WTC11 (cell line): Measurements from ENCODE around the gene COL11A1. TPM values are rescaled to one million over a fixed set of nuclear protein-coding genes. Genes with fewer than 3 reads are reported as not detected.

Experiments
- ATAC-seq: fragments of 200-7000 bp; cut with Tn5 transposase; 2 replicates; pipeline ENCODE4 v1.10.0; 2021; ENCODE audit warnings: mild to moderate bottlenecking, moderate library complexity
- CTCF ChIA-PET: fragments of 300-600 bp; sonication (Branson Sonifier 250); formaldehyde crosslinking; loops from one replicate; lab custom pipeline; 2021; ENCODE audit warnings: antibody characterized with exemption; lab: Charles Lee
- POLR2A ChIA-PET: fragments of 350-600 bp; sonication (Branson Sonifier 250); formaldehyde crosslinking; loops from one replicate; lab custom pipeline; 2021; ENCODE audit warnings: antibody characterized with exemption; lab: Charles Lee
- DNase-seq: peaks from one replicate; pipeline ENCODE4 v3.0.0; 2021; ENCODE audit warnings: low spot score
- H3K27ac Mint-ChIP-seq: 2 replicates; pipeline ENCODE4 v1.8.0; 2021; ENCODE audit warnings: mixed read lengths
- H3K27me3 Mint-ChIP-seq: 2 replicates; pipeline ENCODE4 v1.8.0; 2021; ENCODE audit warnings: low read depth, mild to moderate bottlenecking, moderate library complexity, mixed read lengths
- H3K36me3 Mint-ChIP-seq: 2 replicates; pipeline ENCODE4 v1.8.0; 2021; ENCODE audit warnings: mixed read lengths
- H3K4me1 Mint-ChIP-seq: 2 replicates; pipeline ENCODE4 v1.8.0; 2022; ENCODE audit warnings: mixed read lengths
- H3K4me3 Mint-ChIP-seq: 2 replicates; pipeline ENCODE4 v1.8.0; 2021; ENCODE audit warnings: mild to moderate bottlenecking, moderate library complexity, mixed read lengths
- H3K9me3 Mint-ChIP-seq: 2 replicates; pipeline ENCODE4 v1.8.0; 2021; ENCODE audit warnings: mixed read lengths
- ELF4 ChIP-seq: sonication (generic); formaldehyde crosslinking; IDR thresholded peaks from 2 replicates; pipeline ENCODE4 v1.8.1; 2022; ENCODE audit warnings: low read depth, mild to moderate bottlenecking, moderate library complexity, missing genetic modification reagents
- EMX1 ChIP-seq: fragments of 250-450 bp; sonication (Bioruptor Pico); IDR thresholded peaks from 2 replicates; pipeline ENCODE4 v1.8.0; 2021; ENCODE audit warnings: mild to moderate bottlenecking
- ETV6 ChIP-seq: sonication (generic); formaldehyde crosslinking; IDR thresholded peaks from 2 replicates; pipeline ENCODE4 v1.8.1; 2022; ENCODE audit warnings: mild to moderate bottlenecking, missing genetic modification reagents
- JUN ChIP-seq: sonication (generic); formaldehyde crosslinking; IDR thresholded peaks from 2 replicates; pipeline ENCODE4 v1.8.0; 2023; ENCODE audit warnings: mild to moderate bottlenecking, missing genetic modification reagents
- NR2C2 ChIP-seq: sonication (generic); formaldehyde crosslinking; IDR thresholded peaks from 2 replicates; pipeline ENCODE4 v1.8.0; 2022; ENCODE audit warnings: mild to moderate bottlenecking, missing genetic modification reagents
- OVOL2 ChIP-seq: fragments of 250-450 bp; sonication (Bioruptor Pico); IDR thresholded peaks from 2 replicates; pipeline ENCODE4 v1.9.0; 2021; ENCODE audit warnings: mild to moderate bottlenecking, borderline replicate concordance
- ZNF317 ChIP-seq: sonication (generic); formaldehyde crosslinking; IDR thresholded peaks from 2 replicates; pipeline ENCODE4 v1.8.1; 2023; ENCODE audit warnings: low read depth, mild to moderate bottlenecking, moderate library complexity, missing genetic modification reagents, borderline replicate concordance
- ZNF416 ChIP-seq: fragments of 250-450 bp; sonication (Bioruptor Pico); IDR thresholded peaks from 2 replicates; pipeline ENCODE4 v1.9.0; 2021; ENCODE audit warnings: mild to moderate bottlenecking, inconsistent platforms
- ZNF423 ChIP-seq: fragments of 250-450 bp; sonication (Bioruptor Pico); IDR thresholded peaks from 2 replicates; pipeline ENCODE4 v2.1.2; 2022; ENCODE audit warnings: mild to moderate bottlenecking, moderate library complexity
- total RNA-seq: library from RNA; stranded (reverse); gene quantifications from 3 replicates; pipeline ENCODE4 v1.2.3, GENCODE V29; 2021
- TF ChIP-seq, protein P1 (sequence below): sonication (generic); formaldehyde crosslinking; IDR thresholded peaks from 2 replicates; pipeline ENCODE4 v1.8.0; 2022; ENCODE audit warnings: mild to moderate bottlenecking, missing genetic modification reagents
- TF ChIP-seq, protein P2 (sequence below): fragments of 250-450 bp; sonication (Bioruptor Pico); IDR thresholded peaks from 2 replicates; pipeline ENCODE4 v1.9.0; 2021; ENCODE audit warnings: mild to moderate bottlenecking, borderline replicate concordance
- TF ChIP-seq, protein P3 (sequence below): sonication (generic); formaldehyde crosslinking; IDR thresholded peaks from 2 replicates; pipeline ENCODE4 v1.8.0; 2022; ENCODE audit warnings: mild to moderate bottlenecking, missing genetic modification reagents
- TF ChIP-seq, protein P4 (sequence below): sonication (generic); formaldehyde crosslinking; IDR thresholded peaks from 2 replicates; pipeline ENCODE4 v1.8.1; 2023; ENCODE audit warnings: mild to moderate bottlenecking, missing genetic modification reagents, moderate library complexity
- TF ChIP-seq, protein P5 (sequence below): sonication (generic); formaldehyde crosslinking; IDR thresholded peaks from 2 replicates; pipeline ENCODE4 v1.8.1; 2023; ENCODE audit warnings: mild to moderate bottlenecking, missing genetic modification reagents, moderate library complexity
- TF ChIP-seq, protein P6 (sequence below): sonication (generic); formaldehyde crosslinking; IDR thresholded peaks from 2 replicates; pipeline ENCODE4 v1.8.1; 2023; ENCODE audit warnings: mild to moderate bottlenecking, missing genetic modification reagents, borderline replicate concordance

The COL11A1 gene
- total RNA-seq, 1 experiment from 2014 or later: 13.1 TPM

DNA sequence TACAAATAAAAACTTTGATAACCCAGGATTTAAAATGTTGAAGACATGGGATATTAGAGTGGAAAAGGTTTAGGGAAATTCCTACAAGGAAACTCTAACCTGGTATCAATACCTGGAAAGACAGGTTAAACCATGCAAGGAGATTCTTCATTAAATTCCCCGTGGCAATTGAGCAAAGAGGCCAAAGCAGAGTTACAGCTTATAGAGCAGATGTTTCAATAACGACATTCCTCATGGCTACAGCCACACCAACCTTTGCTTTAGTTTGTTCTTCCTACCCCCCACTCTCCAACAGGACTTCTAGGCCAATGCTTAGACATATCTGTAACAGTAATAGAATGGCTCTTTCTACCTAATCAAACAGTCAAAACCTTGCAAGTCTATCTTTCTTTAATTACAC lies 271.3 kb downstream of the COL11A1 start:
- DNase-seq (no peak), ATAC-seq (no peak)
- TF ChIP-seq ZNF423 (no peak), NR2C2 (no peak), JUN (no peak), OVOL2 (CRISPR knock-in tag) (no peak), ZNF416 (no peak), ZNF317 (CRISPR knock-in tag) (no peak)
- TF ChIP-seq, protein P1, sequence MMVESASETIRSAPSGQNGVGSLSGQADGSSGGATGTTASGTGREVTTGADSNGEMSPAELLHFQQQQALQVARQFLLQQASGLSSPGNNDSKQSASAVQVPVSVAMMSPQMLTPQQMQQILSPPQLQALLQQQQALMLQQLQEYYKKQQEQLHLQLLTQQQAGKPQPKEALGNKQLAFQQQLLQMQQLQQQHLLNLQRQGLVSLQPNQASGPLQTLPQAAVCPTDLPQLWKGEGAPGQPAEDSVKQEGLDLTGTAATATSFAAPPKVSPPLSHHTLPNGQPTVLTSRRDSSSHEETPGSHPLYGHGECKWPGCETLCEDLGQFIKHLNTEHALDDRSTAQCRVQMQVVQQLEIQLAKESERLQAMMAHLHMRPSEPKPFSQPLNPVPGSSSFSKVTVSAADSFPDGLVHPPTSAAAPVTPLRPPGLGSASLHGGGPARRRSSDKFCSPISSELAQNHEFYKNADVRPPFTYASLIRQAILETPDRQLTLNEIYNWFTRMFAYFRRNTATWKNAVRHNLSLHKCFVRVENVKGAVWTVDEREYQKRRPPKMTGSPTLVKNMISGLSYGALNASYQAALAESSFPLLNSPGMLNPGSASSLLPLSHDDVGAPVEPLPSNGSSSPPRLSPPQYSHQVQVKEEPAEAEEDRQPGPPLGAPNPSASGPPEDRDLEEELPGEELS (CRISPR knock-in tag): no peak
- TF ChIP-seq, protein P2, sequence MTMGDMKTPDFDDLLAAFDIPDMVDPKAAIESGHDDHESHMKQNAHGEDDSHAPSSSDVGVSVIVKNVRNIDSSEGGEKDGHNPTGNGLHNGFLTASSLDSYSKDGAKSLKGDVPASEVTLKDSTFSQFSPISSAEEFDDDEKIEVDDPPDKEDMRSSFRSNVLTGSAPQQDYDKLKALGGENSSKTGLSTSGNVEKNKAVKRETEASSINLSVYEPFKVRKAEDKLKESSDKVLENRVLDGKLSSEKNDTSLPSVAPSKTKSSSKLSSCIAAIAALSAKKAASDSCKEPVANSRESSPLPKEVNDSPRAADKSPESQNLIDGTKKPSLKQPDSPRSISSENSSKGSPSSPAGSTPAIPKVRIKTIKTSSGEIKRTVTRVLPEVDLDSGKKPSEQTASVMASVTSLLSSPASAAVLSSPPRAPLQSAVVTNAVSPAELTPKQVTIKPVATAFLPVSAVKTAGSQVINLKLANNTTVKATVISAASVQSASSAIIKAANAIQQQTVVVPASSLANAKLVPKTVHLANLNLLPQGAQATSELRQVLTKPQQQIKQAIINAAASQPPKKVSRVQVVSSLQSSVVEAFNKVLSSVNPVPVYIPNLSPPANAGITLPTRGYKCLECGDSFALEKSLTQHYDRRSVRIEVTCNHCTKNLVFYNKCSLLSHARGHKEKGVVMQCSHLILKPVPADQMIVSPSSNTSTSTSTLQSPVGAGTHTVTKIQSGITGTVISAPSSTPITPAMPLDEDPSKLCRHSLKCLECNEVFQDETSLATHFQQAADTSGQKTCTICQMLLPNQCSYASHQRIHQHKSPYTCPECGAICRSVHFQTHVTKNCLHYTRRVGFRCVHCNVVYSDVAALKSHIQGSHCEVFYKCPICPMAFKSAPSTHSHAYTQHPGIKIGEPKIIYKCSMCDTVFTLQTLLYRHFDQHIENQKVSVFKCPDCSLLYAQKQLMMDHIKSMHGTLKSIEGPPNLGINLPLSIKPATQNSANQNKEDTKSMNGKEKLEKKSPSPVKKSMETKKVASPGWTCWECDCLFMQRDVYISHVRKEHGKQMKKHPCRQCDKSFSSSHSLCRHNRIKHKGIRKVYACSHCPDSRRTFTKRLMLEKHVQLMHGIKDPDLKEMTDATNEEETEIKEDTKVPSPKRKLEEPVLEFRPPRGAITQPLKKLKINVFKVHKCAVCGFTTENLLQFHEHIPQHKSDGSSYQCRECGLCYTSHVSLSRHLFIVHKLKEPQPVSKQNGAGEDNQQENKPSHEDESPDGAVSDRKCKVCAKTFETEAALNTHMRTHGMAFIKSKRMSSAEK (CRISPR knock-in tag): no peak
- TF ChIP-seq, protein P3, sequence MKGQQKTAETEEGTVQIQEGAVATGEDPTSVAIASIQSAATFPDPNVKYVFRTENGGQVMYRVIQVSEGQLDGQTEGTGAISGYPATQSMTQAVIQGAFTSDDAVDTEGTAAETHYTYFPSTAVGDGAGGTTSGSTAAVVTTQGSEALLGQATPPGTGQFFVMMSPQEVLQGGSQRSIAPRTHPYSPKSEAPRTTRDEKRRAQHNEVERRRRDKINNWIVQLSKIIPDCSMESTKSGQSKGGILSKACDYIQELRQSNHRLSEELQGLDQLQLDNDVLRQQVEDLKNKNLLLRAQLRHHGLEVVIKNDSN (CRISPR knock-in tag): no peak
- TF ChIP-seq, protein P4, sequence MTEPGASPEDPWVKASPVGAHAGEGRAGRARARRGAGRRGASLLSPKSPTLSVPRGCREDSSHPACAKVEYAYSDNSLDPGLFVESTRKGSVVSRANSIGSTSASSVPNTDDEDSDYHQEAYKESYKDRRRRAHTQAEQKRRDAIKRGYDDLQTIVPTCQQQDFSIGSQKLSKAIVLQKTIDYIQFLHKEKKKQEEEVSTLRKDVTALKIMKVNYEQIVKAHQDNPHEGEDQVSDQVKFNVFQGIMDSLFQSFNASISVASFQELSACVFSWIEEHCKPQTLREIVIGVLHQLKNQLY (CRISPR knock-in tag): no peak
- TF ChIP-seq, protein P5, sequence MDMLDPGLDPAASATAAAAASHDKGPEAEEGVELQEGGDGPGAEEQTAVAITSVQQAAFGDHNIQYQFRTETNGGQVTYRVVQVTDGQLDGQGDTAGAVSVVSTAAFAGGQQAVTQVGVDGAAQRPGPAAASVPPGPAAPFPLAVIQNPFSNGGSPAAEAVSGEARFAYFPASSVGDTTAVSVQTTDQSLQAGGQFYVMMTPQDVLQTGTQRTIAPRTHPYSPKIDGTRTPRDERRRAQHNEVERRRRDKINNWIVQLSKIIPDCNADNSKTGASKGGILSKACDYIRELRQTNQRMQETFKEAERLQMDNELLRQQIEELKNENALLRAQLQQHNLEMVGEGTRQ (CRISPR knock-in tag): no peak
- CTCF ChIA-PET: no interaction called here
- Mint-ChIP-seq H3K27me3 (no peaks in the 10 kb centered on the region), H3K9me3 (peaks cover 34% of the 10 kb centered on the region), H3K4me1 (no peaks in the 10 kb centered on the region), H3K4me3 (no peak overlapping the region), H3K27ac (no peak overlapping the region), H3K36me3 (peaks cover 4% of the 10 kb centered on the region; the same call in 1 of the 2 replicates)
- POLR2A ChIA-PET: no interaction called here

DNA sequence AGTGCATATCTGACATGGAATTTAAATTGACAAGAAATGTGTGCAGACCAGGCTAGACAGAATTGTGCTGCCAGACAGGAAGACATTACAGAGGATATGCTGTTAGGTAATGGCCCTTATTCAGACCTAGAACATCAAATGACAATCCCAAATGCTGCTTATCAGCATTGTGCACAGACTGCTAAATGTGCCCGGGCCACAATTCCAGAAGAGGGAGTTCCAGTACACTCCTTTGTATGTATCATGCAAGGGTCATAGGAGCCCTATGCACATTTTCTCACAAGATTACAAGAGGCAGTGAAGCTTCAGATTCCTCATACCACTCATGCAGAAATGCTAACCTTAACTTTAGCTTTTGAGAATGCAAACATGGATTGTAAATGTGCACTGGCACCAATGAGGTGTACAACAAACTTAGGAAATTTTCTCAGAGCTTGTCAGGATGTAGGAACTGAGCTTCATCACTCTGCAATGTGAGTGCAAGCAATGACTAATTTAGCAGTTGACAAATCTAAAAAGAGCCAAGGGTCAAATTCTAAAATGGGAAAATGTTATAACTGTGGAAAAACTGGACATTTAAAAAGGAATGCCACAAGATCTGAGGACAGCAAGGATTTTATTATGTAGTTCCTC lies 273.5 kb downstream of the COL11A1 start:
- DNase-seq (no peak), ATAC-seq (no peak)
- no peaks in the 10 kb centered on the region for H3K27me3 Mint-ChIP-seq
- peaks cover 9% of the 10 kb centered on the region; the same call in 1 of the 2 replicates for H3K36me3 Mint-ChIP-seq
- no peaks in the 10 kb centered on the region for H3K4me1 Mint-ChIP-seq
- POLR2A ChIA-PET: no interaction called here
- peaks cover 45% of the 10 kb centered on the region for H3K9me3 Mint-ChIP-seq
- CTCF ChIA-PET: no interaction called here
- H3K4me3 Mint-ChIP-seq: no peak overlapping the region
- TF ChIP-seq, protein P6, sequence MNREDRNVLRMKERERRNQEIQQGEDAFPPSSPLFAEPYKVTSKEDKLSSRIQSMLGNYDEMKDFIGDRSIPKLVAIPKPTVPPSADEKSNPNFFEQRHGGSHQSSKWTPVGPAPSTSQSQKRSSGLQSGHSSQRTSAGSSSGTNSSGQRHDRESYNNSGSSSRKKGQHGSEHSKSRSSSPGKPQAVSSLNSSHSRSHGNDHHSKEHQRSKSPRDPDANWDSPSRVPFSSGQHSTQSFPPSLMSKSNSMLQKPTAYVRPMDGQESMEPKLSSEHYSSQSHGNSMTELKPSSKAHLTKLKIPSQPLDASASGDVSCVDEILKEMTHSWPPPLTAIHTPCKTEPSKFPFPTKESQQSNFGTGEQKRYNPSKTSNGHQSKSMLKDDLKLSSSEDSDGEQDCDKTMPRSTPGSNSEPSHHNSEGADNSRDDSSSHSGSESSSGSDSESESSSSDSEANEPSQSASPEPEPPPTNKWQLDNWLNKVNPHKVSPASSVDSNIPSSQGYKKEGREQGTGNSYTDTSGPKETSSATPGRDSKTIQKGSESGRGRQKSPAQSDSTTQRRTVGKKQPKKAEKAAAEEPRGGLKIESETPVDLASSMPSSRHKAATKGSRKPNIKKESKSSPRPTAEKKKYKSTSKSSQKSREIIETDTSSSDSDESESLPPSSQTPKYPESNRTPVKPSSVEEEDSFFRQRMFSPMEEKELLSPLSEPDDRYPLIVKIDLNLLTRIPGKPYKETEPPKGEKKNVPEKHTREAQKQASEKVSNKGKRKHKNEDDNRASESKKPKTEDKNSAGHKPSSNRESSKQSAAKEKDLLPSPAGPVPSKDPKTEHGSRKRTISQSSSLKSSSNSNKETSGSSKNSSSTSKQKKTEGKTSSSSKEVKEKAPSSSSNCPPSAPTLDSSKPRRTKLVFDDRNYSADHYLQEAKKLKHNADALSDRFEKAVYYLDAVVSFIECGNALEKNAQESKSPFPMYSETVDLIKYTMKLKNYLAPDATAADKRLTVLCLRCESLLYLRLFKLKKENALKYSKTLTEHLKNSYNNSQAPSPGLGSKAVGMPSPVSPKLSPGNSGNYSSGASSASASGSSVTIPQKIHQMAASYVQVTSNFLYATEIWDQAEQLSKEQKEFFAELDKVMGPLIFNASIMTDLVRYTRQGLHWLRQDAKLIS: no peak
- TF ChIP-seq ETV6 (CRISPR knock-in tag) (no peak), EMX1 (CRISPR knock-in tag) (no peak), ELF4 (CRISPR knock-in tag) (no peak), NR2C2 (no peak)
- no peak overlapping the region for H3K27ac Mint-ChIP-seq
